Measurements from ENCODE around the gene CHGA. TPM values are rescaled to one million over a fixed set of nuclear protein-coding genes. Genes with fewer than 3 reads are reported as not detected.

CHGA gene
- total and polyA plus RNA-seq, 2 donors (not counting 1 experiment from before 2014, with no cell fraction given), result not detected

GRCh38 chr14:92952481-92953298, 29.7 kb downstream of the CHGA start:
- ATAC-seq (ENCODE audit: low read depth), result no peak
- H3K27ac ChIP-seq (ENCODE audit: low read length in 2 of 2), result no peak overlapping the region
- TF ChIP-seq EZH2 (IDR thresholded peaks at IDR 0.05; ENCODE audit: borderline replicate concordance, insufficient read depth, low read depth, low read length, poor library complexity, severe bottlenecking), result no peak
- no peak for TF ChIP-seq CTCF (IDR thresholded peaks at IDR 0.05)
- intact Hi-C loops (cut with micrococcal nuclease), result loop anchor here (1.0 to 10.0 kb wide), 5 partner anchors 164 to 1182 kb away; no protein-coding TSS in a partner anchor
- Mint-ChIP-seq H3K9me3 (ENCODE audit: insufficient read depth) (no peaks in the 10 kb centered on the region), H3K4me3 (no peak overlapping the region), H3K27ac (no peak overlapping the region), H3K27me3 (no peaks in the 10 kb centered on the region), H3K4me1 (peaks cover 4% of the 10 kb centered on the region)
- ChIA-PET POLR2A (no interaction called here), CTCF (interaction anchor here (0.8 to 7.3 kb wide), 20 partner anchors 10 to 663 kb away, joined by 3 to 139 read pairs (median 5); partner anchors contain the start of genes GON7, ITPK1 and UBR7)
- no peak for DNase-seq
- 94% methylated on average over 29 of the region's 32 CpGs for WGBS (ENCODE audit: insufficient coverage)
- H3K9me3 ChIP-seq (ENCODE audit: control extremely low read depth in 1 of 3, control insufficient read depth in 2 of 3, insufficient read depth in 1 of 3, low read length in 2 of 3), result no peaks in the 10 kb centered on the region
- H3K4me1 ChIP-seq (ENCODE audit: control insufficient read depth in 2 of 2, insufficient read depth in 2 of 2, low read length in 2 of 2), result peaks cover 0 to 5% of the 10 kb centered on the region in 2 donors
- H2AFZ ChIP-seq (ENCODE audit: insufficient read depth, low read depth, low read length, poor library complexity, severe bottlenecking), result no peak overlapping the region
- peaks cover 0 to 18% of the 10 kb centered on the region in 2 experiments for H3K36me3 ChIP-seq (replicated peaks in 1 of 2; ENCODE audit: control extremely low read depth in 1 of 2, control insufficient read depth in 1 of 2, extremely low read depth in 1 of 2, insufficient read depth in 2 of 2, low read length in 1 of 2)
- no peaks in the 10 kb centered on the region for H4K20me1 ChIP-seq (ENCODE audit: control insufficient read depth, insufficient read depth, low read length, poor library complexity, severe bottlenecking)
- H3K4me3 ChIP-seq (ENCODE audit: control extremely low read depth in 1 of 5, extremely low read depth in 1 of 5, insufficient read depth in 1 of 5, low read depth in 2 of 5, low read length in 4 of 5), result no peak overlapping the region
- no peaks in the 10 kb centered on the region for H3K27me3 ChIP-seq (replicated peaks in 1 of 4; ENCODE audit: control extremely low read depth in 1 of 4, control insufficient read depth in 3 of 4, insufficient read depth in 4 of 4, low read length in 3 of 4)
- H3K9ac ChIP-seq (ENCODE audit: low read length), result no peak overlapping the region
- no peaks in the 10 kb centered on the region for H3K79me2 ChIP-seq (ENCODE audit: control insufficient read depth, insufficient read depth, low read length)
- H3K4me2 ChIP-seq (replicated peaks; ENCODE audit: low read depth, low read length, poor library complexity, severe bottlenecking), result no peak overlapping the region

GRCh38 chr14:92953526-92953925, 30.6 kb downstream of the CHGA start:
- peaks cover 4% of the 10 kb centered on the region for H3K4me1 Mint-ChIP-seq
- H3K27ac ChIP-seq (ENCODE audit: low read length in 2 of 2), result no peak overlapping the region
- ATAC-seq (ENCODE audit: low read depth) (no peak), DNase-seq (no peak)
- CTCF ChIA-PET, result interaction anchor here (1.8 to 7.3 kb wide), 6 partner anchors 10 to 224 kb away, joined by 5 to 139 read pairs (median 10); partner anchors contain the start of gene ITPK1
- H3K9me3 Mint-ChIP-seq (ENCODE audit: insufficient read depth), result no peaks in the 10 kb centered on the region
- intact Hi-C loops (cut with micrococcal nuclease), result loop anchor here (10.0 kb wide), 1 partner anchor 1181 kb away; no protein-coding TSS in a partner anchor
- H3K4me3 ChIP-seq (ENCODE audit: control extremely low read depth in 1 of 5, extremely low read depth in 1 of 5, insufficient read depth in 1 of 5, low read depth in 2 of 5, low read length in 4 of 5), result no peak overlapping the region
- no peaks in the 10 kb centered on the region for H4K20me1 ChIP-seq (ENCODE audit: control insufficient read depth, insufficient read depth, low read length, poor library complexity, severe bottlenecking)
- no peaks in the 10 kb centered on the region for H3K79me2 ChIP-seq (ENCODE audit: control insufficient read depth, insufficient read depth, low read length)
- peaks cover 0 to 5% of the 10 kb centered on the region in 2 donors for H3K4me1 ChIP-seq (ENCODE audit: control insufficient read depth in 2 of 2, insufficient read depth in 2 of 2, low read length in 2 of 2)
- no peak overlapping the region for H3K9ac ChIP-seq (ENCODE audit: low read length)
- POLR2A ChIA-PET, result no interaction called here
- H3K27ac Mint-ChIP-seq, result no peak overlapping the region
- no peaks in the 10 kb centered on the region for H3K27me3 Mint-ChIP-seq
- H3K4me2 ChIP-seq (replicated peaks; ENCODE audit: low read depth, low read length, poor library complexity, severe bottlenecking), result no peak overlapping the region
- no peak overlapping the region for H3K4me3 Mint-ChIP-seq
- no peaks in the 10 kb centered on the region for H3K27me3 ChIP-seq (replicated peaks in 1 of 4; ENCODE audit: control extremely low read depth in 1 of 4, control insufficient read depth in 3 of 4, insufficient read depth in 4 of 4, low read length in 3 of 4)
- TF ChIP-seq CTCF (IDR thresholded peaks at IDR 0.05) (no peak), EZH2 (IDR thresholded peaks at IDR 0.05; ENCODE audit: borderline replicate concordance, insufficient read depth, low read depth, low read length, poor library complexity, severe bottlenecking) (no peak)
- H3K36me3 ChIP-seq (replicated peaks in 1 of 2; ENCODE audit: control extremely low read depth in 1 of 2, control insufficient read depth in 1 of 2, extremely low read depth in 1 of 2, insufficient read depth in 2 of 2, low read length in 1 of 2), result peaks cover 0 to 22% of the 10 kb centered on the region in 2 experiments
- no peak overlapping the region for H2AFZ ChIP-seq (ENCODE audit: insufficient read depth, low read depth, low read length, poor library complexity, severe bottlenecking)
- no peaks in the 10 kb centered on the region for H3K9me3 ChIP-seq (ENCODE audit: control extremely low read depth in 1 of 3, control insufficient read depth in 2 of 3, insufficient read depth in 1 of 3, low read length in 2 of 3)
- WGBS (ENCODE audit: insufficient coverage), result 97% methylated on average over 5 of the region's 6 CpGs

Measured in B cell (primary cell).